NT2/D1 (cell line): Measurements from ENCODE around the gene TAGAP.

Source experiments
- YY1 ChIP-seq: IDR thresholded peaks from 2 replicates; pipeline ENCODE4 v1.6.1; 2011; ENCODE audit not compliant: insufficient read length, insufficient read depth
- ZNF274 ChIP-seq: IDR thresholded peaks from 2 replicates; pipeline ENCODE4 v1.6.1; 2011; ENCODE audit warnings: mild to moderate bottlenecking, low read depth, low read length

DNA sequence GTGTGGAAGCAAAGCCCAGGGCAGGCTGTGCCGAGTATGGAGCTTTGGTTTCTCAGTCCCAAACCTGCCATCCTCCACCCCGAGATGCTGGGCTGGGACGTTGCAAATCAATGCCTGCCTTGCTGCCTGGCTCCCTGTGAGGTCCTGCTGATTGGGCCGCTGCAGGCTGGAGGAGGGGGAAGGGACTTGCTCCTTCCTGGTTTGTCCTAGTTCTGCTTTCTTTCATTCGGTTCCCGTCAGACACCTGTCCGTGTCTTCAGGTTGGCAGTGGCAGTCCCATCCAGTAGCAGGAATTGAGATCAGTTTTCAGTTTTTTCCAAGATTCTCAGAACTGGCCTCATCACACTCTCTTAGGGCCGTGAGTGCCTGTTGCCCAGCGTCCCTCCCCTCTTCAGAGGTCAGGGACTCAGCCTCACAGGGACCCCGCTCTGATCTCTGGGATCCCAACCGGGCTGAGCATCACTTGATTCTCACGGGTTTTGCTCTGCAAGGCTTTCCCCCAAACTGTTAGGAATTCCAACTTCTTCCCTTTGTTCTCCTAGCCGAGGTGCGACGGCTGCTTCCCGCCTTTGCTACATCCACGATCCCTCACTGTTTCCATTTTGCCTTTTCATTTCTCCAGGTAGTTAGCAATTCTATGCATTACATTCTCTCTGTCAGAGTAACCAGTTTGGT lies 24.2 kb upstream of the TAGAP start:
- TF ChIP-seq ZNF274 (no peak), YY1 (no peak)
